AG09319 (cell line): Measurements from ENCODE around the gene CTRB1.
A peak's percentile ranks its signal among the peaks of the same experiment; 100 is the strongest.
"Not testable (repeated sequence)": the region's sequence is repeated elsewhere in the genome, so short reads cannot be mapped to it uniquely, and the experiment has no call there.

ENCODE experiments used
- DNase-seq: peaks from one replicate; pipeline ENCODE4 v3.0.0-alpha.2; 2010; ENCODE audit warnings: low read depth; ENCODE audit errors: extremely low read depth
- TF ChIP-seq, protein P1 (sequence below): IDR thresholded peaks from 2 replicates; pipeline ENCODE4 v1.5.1; 2011; ENCODE audit warnings: low read depth, mild to moderate bottlenecking, inconsistent platforms, low read length, moderate library complexity

The CTRB1 gene

DNA sequence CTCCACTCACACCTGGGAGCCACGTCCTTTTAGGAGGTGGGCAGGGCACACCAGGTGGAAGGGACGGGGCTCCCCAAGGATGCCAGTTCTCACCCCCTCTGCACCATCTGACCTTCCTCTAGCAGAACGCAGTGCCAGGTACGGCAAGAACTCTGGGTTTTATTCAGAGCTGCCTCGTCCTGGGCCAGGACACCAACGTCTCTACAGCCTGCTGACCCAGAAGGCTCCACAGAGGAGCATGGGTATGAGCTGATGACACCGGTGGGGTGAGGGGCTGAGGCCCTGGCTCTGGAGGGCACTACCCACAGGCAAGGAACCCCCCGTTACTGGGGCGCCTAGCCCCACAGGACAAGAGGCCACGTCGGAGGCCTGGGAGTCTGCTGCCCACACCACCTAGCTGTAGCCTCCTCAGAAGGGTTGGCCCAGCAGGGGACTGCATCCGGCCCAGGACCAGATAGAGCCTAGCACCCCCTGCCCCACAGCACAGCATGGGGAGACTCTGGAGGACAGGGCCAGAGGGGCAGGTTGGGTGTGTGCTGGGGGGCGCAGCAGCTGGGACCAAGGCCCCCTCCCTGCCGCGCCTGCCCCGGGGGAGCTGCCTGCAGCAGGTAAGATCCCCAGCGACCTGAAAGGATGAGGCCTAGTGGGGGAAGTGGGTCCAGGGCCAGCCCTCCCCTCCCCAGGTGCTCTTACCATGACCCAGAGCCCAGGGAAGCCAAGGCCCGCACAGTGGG is 18.8 kb downstream of the CTRB1 start:
- TF ChIP-seq, protein P1, sequence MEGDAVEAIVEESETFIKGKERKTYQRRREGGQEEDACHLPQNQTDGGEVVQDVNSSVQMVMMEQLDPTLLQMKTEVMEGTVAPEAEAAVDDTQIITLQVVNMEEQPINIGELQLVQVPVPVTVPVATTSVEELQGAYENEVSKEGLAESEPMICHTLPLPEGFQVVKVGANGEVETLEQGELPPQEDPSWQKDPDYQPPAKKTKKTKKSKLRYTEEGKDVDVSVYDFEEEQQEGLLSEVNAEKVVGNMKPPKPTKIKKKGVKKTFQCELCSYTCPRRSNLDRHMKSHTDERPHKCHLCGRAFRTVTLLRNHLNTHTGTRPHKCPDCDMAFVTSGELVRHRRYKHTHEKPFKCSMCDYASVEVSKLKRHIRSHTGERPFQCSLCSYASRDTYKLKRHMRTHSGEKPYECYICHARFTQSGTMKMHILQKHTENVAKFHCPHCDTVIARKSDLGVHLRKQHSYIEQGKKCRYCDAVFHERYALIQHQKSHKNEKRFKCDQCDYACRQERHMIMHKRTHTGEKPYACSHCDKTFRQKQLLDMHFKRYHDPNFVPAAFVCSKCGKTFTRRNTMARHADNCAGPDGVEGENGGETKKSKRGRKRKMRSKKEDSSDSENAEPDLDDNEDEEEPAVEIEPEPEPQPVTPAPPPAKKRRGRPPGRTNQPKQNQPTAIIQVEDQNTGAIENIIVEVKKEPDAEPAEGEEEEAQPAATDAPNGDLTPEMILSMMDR: no peak
- no peak for DNase-seq

DNA sequence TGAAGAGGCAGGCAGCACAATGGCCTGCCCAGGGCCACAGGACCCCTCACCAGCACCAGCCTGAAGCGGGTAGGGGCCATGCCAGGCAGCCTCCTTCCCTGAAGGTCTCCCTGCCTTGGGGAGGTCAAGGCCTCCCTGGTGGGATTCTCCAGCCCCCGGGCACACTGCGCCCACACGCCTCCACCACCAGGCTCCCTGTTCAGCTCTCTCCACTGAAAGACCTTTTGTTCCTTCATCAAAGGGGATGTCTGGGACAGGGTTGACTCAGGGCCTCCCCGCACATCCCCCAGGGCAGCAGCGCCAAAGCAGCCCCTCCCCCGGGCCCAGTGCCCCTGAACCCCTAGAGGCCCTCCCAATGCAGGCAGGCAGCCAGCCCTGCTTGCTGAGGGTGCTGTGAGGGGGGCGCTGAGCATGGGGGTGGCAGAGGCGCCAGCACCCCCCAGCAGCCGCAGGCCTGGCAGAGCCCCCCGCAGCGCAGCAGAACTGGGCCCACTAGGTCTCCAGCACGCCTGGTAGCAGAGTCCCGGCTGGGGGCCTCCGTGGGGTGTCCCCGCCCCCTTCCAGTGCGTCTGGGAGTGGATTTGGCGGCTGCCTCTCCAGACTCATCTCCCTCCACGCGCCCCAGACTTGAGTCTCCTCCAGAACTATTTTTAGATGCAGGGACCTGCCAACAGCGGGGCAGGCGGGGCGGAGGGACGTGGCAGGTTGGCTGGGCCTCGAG is 19.5 kb downstream of the CTRB1 start:
- TF ChIP-seq, protein P1: no peak
- DNase-seq: peak; percentile 75

- DNase-seq: no peak
- TF ChIP-seq, protein P1: peak; percentile 15
These were observed 20.2 kb downstream of the CTRB1 start for GRCh38 chr16:75238853-75239541.

- TF ChIP-seq, protein P1: no peak
These were observed 20.8 kb downstream of the CTRB1 start for GRCh38 chr16:75239542-75240122.

DNA sequence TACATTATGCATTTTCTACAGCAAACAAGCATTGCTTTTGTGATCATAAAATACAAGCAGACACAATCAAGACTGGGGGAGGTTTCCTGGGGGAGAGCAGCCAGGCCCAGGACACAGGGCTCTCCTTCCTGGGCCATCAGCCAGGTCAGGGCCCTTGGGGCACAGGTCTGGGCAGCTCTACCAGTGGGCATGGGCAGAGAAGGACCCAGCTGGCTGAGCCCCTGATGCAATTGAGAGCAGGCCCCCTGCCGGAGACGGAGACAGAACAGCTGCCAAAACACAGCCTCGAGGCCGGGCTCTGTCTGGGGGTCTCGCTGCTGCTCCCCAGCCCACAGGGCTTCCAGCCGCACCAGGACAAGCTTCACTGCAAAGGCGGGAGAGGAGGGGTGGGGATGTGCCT is 21.8 kb downstream of the CTRB1 start:
- DNase-seq: not testable (repeated sequence)

More at GRCh38 chr16:75239542-75240122, 20.8 kb downstream of the CTRB1 start:
- DNase-seq: no peak

DNA sequence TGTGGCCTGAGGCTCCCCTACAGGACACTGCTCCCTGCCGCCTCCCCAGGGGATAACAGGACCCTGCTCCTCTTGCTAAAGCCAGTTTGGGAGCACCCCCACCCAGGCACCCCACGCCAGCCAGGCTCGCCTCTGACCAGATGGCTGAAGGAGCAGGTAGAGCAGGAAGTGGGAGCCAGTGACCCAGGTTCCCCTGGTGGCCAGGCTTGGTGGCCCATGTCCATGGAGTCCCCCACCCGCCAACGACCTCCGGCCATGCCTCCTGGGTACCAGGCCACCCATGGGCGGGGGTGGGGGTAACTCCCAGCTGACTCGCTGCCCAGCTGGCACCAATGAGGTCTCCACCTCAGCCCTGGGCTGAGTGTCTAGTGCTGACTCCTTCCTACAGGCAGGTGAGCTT is 22.6 kb downstream of the CTRB1 start:
- TF ChIP-seq, protein P1: no peak
- no peak for DNase-seq

DNA sequence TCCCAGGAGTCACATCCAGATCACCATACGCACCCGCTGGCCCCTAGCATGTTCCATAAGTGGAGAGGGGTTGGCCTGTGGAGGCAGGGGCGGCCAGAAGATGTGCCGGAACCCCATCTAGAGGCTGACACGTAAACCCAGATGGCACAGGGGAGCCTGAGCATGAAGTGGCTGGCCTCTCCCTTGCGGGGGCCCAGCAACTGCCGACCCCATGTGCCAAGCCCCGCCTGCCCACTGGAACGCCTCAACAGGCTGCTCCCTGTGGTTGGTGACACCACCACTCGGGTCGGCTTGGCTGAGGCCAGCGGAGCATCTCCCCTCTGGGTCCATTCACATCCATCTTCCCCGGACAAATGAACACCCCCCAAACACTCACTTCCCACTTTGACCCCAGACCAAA is 23.2 kb downstream of the CTRB1 start:
- DNase-seq: no peak
- TF ChIP-seq, protein P1: no peak

DNA sequence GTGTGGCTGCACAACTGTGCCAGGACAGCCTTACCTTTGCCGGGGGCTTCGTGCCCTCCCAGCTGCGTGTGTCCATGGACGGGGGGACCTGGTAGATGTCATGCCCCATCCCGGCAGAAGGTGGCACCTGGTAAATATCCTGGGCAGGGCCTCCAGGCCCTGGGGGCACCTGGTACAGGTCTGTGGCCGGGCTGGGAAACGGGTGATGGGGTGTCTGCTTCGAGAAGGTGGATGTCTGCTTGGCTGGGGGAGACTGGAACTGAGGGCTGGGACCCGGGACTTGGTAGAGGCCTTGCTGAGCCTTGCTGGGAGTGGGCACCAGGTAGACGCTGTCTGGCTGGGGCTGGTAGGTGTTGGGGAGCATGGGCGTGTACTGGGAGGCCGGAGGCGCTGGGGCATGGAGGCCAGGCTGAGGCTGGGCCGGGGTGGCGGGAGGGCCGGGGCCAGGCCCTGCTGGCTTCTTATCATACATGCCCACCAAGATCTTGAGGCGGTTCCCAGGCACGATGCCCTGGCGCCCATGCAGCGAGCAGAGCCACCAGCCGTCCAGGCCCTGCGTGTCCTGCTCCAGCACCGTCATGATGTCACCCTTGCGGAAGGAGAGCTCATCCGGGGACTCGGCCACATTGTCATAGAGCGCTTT is 23.8 kb downstream of the CTRB1 start:
- DNase-seq: not testable (repeated sequence)
